GM19467 (cell line): ENCODE data around the gene ZNF14.
"Not testable (repeated sequence)": the region's sequence is repeated elsewhere in the genome, so short reads cannot be mapped to it uniquely, and the experiment has no call there.

Experiments used
- ATAC-seq: cut with Tn5 transposase; IDR thresholded peaks from one replicate; pipeline ENCODE4 v1.9.1; 2021; ENCODE audit warnings: mild to moderate bottlenecking, moderate library complexity; ENCODE audit not compliant: unreplicated experiment

ZNF14 gene

GRCh38 chr19:19747357-19748220 is 14.7 kb upstream of the ZNF14 start:
- ATAC-seq, result no peak

- ATAC-seq, result no peak
These were observed 13.6 kb upstream of the ZNF14 start for GRCh38 chr19:19746286-19747213.

GRCh38 chr19:19745496-19746285 is 12.8 kb upstream of the ZNF14 start:
- ATAC-seq, result no peak

GRCh38 chr19:19744641-19745040 is 11.7 kb upstream of the ZNF14 start:
- no peak for ATAC-seq

- ATAC-seq, result not testable (repeated sequence)
These were observed 11.0 kb upstream of the ZNF14 start for GRCh38 chr19:19743921-19744320.

- no peak for ATAC-seq
These were observed 10.3 kb upstream of the ZNF14 start for GRCh38 chr19:19743176-19743575.

GRCh38 chr19:19742773-19743172 is 9.9 kb upstream of the ZNF14 start:
- no peak for ATAC-seq

GRCh38 chr19:19741184-19741583 is 8.3 kb upstream of the ZNF14 start:
- no peak for ATAC-seq

GRCh38 chr19:19740755-19741154 is 7.8 kb upstream of the ZNF14 start:
- no peak for ATAC-seq

- ATAC-seq, result no peak
These were observed 5.7 kb upstream of the ZNF14 start for GRCh38 chr19:19738564-19738963.

- no peak for ATAC-seq
These were observed 4.8 kb upstream of the ZNF14 start for GRCh38 chr19:19737559-19738332.

GRCh38 chr19:19721896-19722295 is 11.0 kb downstream of the ZNF14 start:
- no peak for ATAC-seq

GRCh38 chr19:19719798-19720197 is 13.1 kb downstream of the ZNF14 start:
- ATAC-seq, result no peak

GRCh38 chr19:19711934-19712828 is 20.7 kb downstream of the ZNF14 start:
- no peak for ATAC-seq

- no peak for ATAC-seq
These were observed 21.5 kb downstream of the ZNF14 start for GRCh38 chr19:19711306-19711933.

- ATAC-seq, result no peak
These were observed 22.4 kb downstream of the ZNF14 start for GRCh38 chr19:19710506-19710905.

GRCh38 chr19:19704836-19705235 is 28.1 kb downstream of the ZNF14 start:
- ATAC-seq, result no peak

GRCh38 chr19:19700493-19700892 is 32.4 kb downstream of the ZNF14 start:
- not testable (repeated sequence) for ATAC-seq

GRCh38 chr19:19697589-19697988 is 35.3 kb downstream of the ZNF14 start:
- ATAC-seq, result no peak
